Activated naive CD8-positive, alpha-beta T cell treated with anti-CD3 and anti-CD28 coated beads, Interleukin-2, amount 50 U/mL, for 16 hours (primary cell): ENCODE results near the gene EEPD1.

ENCODE experiments used
- DNase-seq: peaks from one replicate; pipeline ENCODE4 v3.0.0-alpha.2; 2020; ENCODE audit warnings: low read depth, low spot score

Gene EEPD1

GRCh38 chr7:36299223-36299774 lies 146.2 kb downstream of the EEPD1 start:
- no peak for DNase-seq

GRCh38 chr7:36299823-36300341 lies 146.8 kb downstream of the EEPD1 start:
- no peak for DNase-seq

GRCh38 chr7:36300696-36301350 lies 147.8 kb downstream of the EEPD1 start:
- no peak for DNase-seq

- no peak for DNase-seq
Measured at GRCh38 chr7:36301914-36302771, 149.1 kb downstream of the EEPD1 start.

GRCh38 chr7:36303202-36304098 lies 150.4 kb downstream of the EEPD1 start:
- DNase-seq = no peak

GRCh38 chr7:36304099-36304425 lies 151.0 kb downstream of the EEPD1 start:
- DNase-seq = no peak

GRCh38 chr7:36305226-36305625 lies 152.2 kb downstream of the EEPD1 start:
- no peak for DNase-seq

GRCh38 chr7:36305648-36306047 lies 152.6 kb downstream of the EEPD1 start:
- DNase-seq = no peak

GRCh38 chr7:36306222-36306621 lies 153.2 kb downstream of the EEPD1 start:
- no peak for DNase-seq

- no peak for DNase-seq
Measured at GRCh38 chr7:36306722-36307121, 153.7 kb downstream of the EEPD1 start.

- no peak for DNase-seq
Measured at GRCh38 chr7:36308031-36308430, 155.0 kb downstream of the EEPD1 start.

- no peak for DNase-seq
Measured at GRCh38 chr7:36309301-36309700, 156.2 kb downstream of the EEPD1 start.

GRCh38 chr7:36309716-36310115 lies 156.7 kb downstream of the EEPD1 start:
- DNase-seq = no peak

GRCh38 chr7:36310897-36311296 lies 157.8 kb downstream of the EEPD1 start:
- DNase-seq = no peak

- DNase-seq = no peak
Measured at GRCh38 chr7:36311539-36311938, 158.5 kb downstream of the EEPD1 start.

GRCh38 chr7:36312064-36312914 lies 159.2 kb downstream of the EEPD1 start:
- no peak for DNase-seq

- DNase-seq = no peak
Measured at GRCh38 chr7:36312915-36313334, 159.9 kb downstream of the EEPD1 start.

- no peak for DNase-seq
Measured at GRCh38 chr7:36313607-36314006, 160.6 kb downstream of the EEPD1 start.

- no peak for DNase-seq
Measured at GRCh38 chr7:36314491-36314890, 161.4 kb downstream of the EEPD1 start.

GRCh38 chr7:36315309-36315944 lies 162.4 kb downstream of the EEPD1 start:
- DNase-seq = no peak
